ENCODE measurements around the gene SRRD. TPM values are rescaled to one million over a fixed set of nuclear protein-coding genes. Genes with fewer than 3 reads are reported as not detected.

The SRRD gene
- total and polyA plus RNA-seq, 2 of the 13 experiments (the other 11 are each of a cell fraction or from before 2014, with no cell fraction given) = 22.8 to 36.6 TPM

GRCh38 chr22:26444777-26445176, 38.9 kb upstream of the SRRD start:
- Histone ChIP-seq H3K4me1 (ENCODE audit: insufficient read depth, low read length) (no peaks in the 10 kb centered on the region), H3K9me3 (ENCODE audit: low read length) (no peaks in the 10 kb centered on the region), H3K79me2 (ENCODE audit: insufficient read depth, low read length) (no peaks in the 10 kb centered on the region), H3K9ac (ENCODE audit: insufficient read depth, low read depth, low read length) (no peak overlapping the region), H3K36me3 (replicated peaks in 1 of 2; ENCODE audit: control insufficient read depth in 1 of 2, insufficient read depth in 2 of 2, low read length in 2 of 2) (no peaks in the 10 kb centered on the region), H2AFZ (ENCODE audit: low read length) (no peak overlapping the region), H3K4me3 (replicated peaks in 1 of 3; ENCODE audit: insufficient read depth in 1 of 3, low read depth in 2 of 3, low read length in 3 of 3) (no peak overlapping the region), H3K4me2 (ENCODE audit: low read depth, low read length) (no peak overlapping the region), H3K27me3 (ENCODE audit: control insufficient read depth in 1 of 2, insufficient read depth in 2 of 2, low read length in 2 of 2) (no peaks in the 10 kb centered on the region; a peak in 1 of 5 replicates), H3K27ac (ENCODE audit: extremely low read length, insufficient read depth, low read length) (no peak overlapping the region), H4K20me1 (ENCODE audit: insufficient read depth, low read length) (no peaks in the 10 kb centered on the region)
- in situ Hi-C loops (cut with HindIII; ENCODE audit: extremely low pct_ligation_motif_present, low pct_unique_long_range_greater_than_20kb) (no loop called here), intact Hi-C loops (cut with micrococcal nuclease; ENCODE audit: unreplicated experiment) (no loop called here)
- DNase-seq (ENCODE audit: low spot score) (no peak), ATAC-seq (no peak), FAIRE-seq (no peak)
- ChIA-PET CTCF (ENCODE audit: low intra/inter-chr PET ratio, low total read pairs) (no interaction called here), POLR2A (no interaction called here)
- WGBS (ENCODE audit: low lambda C conversion rate) = 42% methylated on average over 8 of the region's 8 CpGs
- no TSS peak for BruUV-seq (replicated peaks)
- TF ChIP-seq SMARCE1 (IDR thresholded peaks at IDR 0.05; ENCODE audit: borderline replicate concordance) (no peak), KDM2A (CRISPR knock-in tag; IDR thresholded peaks at IDR 0.05; ENCODE audit: borderline replicate concordance, low read depth) (no peak), ERF (CRISPR knock-in tag; IDR thresholded peaks at IDR 0.05) (no peak), TFAP4 (IDR thresholded peaks at IDR 0.05; ENCODE audit: borderline replicate concordance, low read depth) (no peak)

DNA sequence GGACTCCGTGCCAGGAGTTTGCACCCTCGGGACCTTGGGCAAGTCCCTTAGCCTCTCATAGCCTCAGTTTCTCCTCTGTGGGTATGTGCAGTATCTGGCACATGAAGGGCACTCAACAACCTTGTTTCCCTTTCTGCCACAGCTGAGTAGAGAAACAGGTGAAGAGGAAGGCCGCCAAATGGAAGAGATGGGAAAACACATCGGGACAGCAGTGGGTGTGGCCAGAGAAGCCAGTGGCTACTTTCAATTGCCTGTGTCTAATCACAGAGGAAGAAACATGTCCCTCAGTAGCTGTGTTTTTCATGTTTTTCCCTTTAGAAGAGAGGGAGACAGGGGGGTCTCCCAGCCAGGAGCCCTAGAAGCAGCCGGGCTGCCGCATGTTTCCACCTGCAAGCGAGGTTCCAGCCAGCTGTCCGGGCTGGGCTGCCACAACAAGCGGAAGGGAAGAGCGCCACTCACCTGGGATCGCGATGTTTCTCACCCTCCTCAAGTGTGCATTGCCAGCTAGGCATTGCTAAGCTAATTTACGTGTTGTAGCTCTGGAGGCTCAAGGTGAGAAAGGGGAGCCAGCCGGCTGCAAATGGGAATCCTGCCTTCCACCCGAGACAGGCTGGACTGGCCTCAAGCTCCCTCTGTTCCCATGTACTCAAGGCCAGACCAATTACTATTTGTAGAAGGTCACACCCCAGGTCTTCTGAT, 38.0 kb upstream of the SRRD start:
- DNase-seq (ENCODE audit: low spot score) = no peak
- intact Hi-C loops (cut with micrococcal nuclease; ENCODE audit: unreplicated experiment) = no loop called here
- H3K27me3 ChIP-seq (ENCODE audit: control insufficient read depth in 1 of 2, insufficient read depth in 2 of 2, low read length in 2 of 2) = no peaks in the 10 kb centered on the region; a peak in 1 of 5 replicates
- no TSS peak for BruUV-seq (replicated peaks)
- POLR2A ChIA-PET = no interaction called here
- H3K9me3 ChIP-seq (ENCODE audit: low read length) = no peaks in the 10 kb centered on the region
- H3K4me2 ChIP-seq (ENCODE audit: low read depth, low read length) = no peak overlapping the region
- no peak for FAIRE-seq
- in situ Hi-C loops (cut with HindIII; ENCODE audit: extremely low pct_ligation_motif_present, low pct_unique_long_range_greater_than_20kb) = no loop called here
- H3K4me1 ChIP-seq (ENCODE audit: insufficient read depth, low read length) = no peaks in the 10 kb centered on the region
- H3K27ac ChIP-seq (ENCODE audit: extremely low read length, insufficient read depth, low read length) = no peak overlapping the region
- no peak overlapping the region for H3K9ac ChIP-seq (ENCODE audit: insufficient read depth, low read depth, low read length)
- ATAC-seq = no peak; the same call in 2 of the 3 replicates
- 56% methylated on average over 10 of the region's 15 CpGs for WGBS (ENCODE audit: low lambda C conversion rate)
- H3K36me3 ChIP-seq (replicated peaks in 1 of 2; ENCODE audit: control insufficient read depth in 1 of 2, insufficient read depth in 2 of 2, low read length in 2 of 2) = peaks cover 0 to 1% of the 10 kb centered on the region in 2 experiments; a peak in 2 of 5 replicates
- no peak overlapping the region for H3K4me3 ChIP-seq (replicated peaks in 1 of 3; ENCODE audit: insufficient read depth in 1 of 3, low read depth in 2 of 3, low read length in 3 of 3)
- H2AFZ ChIP-seq (ENCODE audit: low read length) = no peak overlapping the region
- no peaks in the 10 kb centered on the region for H3K79me2 ChIP-seq (ENCODE audit: insufficient read depth, low read length)
- CTCF ChIA-PET (ENCODE audit: low intra/inter-chr PET ratio, low total read pairs) = no interaction called here
- H4K20me1 ChIP-seq (ENCODE audit: insufficient read depth, low read length) = no peaks in the 10 kb centered on the region
- TF ChIP-seq BCL6 (CRISPR knock-in tag; IDR thresholded peaks at IDR 0.05) = no peak
- no peak for TF ChIP-seq MYNN (CRISPR knock-in tag; IDR thresholded peaks at IDR 0.05; ENCODE audit: low read depth)
- TF ChIP-seq ZMYM3 (CRISPR knock-in tag; IDR thresholded peaks at IDR 0.05) = no peak
- TF ChIP-seq ZNF570 (CRISPR knock-in tag; IDR thresholded peaks at IDR 0.05; ENCODE audit: borderline replicate concordance) = no peak
- no peak for TF ChIP-seq ZBTB34 (CRISPR knock-in tag; IDR thresholded peaks at IDR 0.05)
- no peak for TF ChIP-seq ZNF598 (CRISPR knock-in tag; IDR thresholded peaks at IDR 0.05; ENCODE audit: borderline replicate concordance)
- no peak for TF ChIP-seq ZNF260 (CRISPR knock-in tag; IDR thresholded peaks at IDR 0.05; ENCODE audit: borderline replicate concordance, low read depth)
- TF ChIP-seq BRF2 (CRISPR knock-in tag; IDR thresholded peaks at IDR 0.05) = no peak
